WI38 (cell line): Measurements from ENCODE around the gene CNNM3.

ENCODE experiments used
- H3K4me3 ChIP-seq: 2 replicates; pipeline ENCODE4 v1.5.1; 2011; ENCODE audit warnings: low read depth, mild to moderate bottlenecking, control low read depth, low read length
- TF ChIP-seq, protein P1 (sequence below): IDR thresholded peaks from 2 replicates; pipeline ENCODE4 v1.5.1; 2012; ENCODE audit warnings: low read depth, mild to moderate bottlenecking, control low read depth, low read length

Gene CNNM3

DNA sequence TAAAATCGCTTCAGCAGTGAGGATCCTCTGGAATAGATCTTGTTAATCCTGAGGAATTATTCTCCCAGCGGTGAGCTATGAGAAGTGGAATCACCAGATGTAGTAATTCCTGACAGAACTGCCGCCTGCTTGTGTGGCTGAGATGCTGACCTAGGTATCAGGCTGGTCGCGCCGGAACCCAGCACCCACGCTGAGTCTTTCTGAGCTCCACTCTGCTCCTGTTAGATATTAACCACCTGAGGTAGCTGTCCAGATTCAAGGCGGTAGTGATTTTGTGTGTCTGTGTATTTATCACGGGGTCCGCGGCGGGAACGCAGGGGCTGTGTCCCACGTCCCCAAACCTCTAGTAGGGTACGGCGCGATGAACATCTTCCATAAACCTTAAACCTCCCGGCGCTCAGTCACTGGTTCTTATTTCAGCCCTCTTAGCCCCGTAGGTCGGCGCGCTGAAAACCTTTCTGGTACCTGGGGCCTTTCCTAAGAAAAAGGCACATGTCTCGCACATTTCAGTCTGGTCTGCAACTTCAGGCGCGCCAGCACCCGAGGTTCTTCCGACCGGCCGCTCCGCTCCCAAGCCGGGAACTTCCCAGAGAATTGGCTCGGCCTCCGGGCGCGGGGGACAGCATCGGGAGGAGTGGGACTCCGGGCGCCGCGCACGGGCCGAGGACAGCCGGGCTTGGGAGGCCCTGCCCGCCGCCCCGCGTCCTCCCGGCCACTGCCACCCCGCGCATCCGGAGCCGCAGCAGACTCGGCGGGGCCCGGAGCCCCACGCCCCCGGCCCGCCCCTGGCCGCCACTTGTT is 542 bp upstream of the CNNM3 start:
- H3K4me3 ChIP-seq, result peak overlapping the region; percentile 68
- TF ChIP-seq, protein P1, sequence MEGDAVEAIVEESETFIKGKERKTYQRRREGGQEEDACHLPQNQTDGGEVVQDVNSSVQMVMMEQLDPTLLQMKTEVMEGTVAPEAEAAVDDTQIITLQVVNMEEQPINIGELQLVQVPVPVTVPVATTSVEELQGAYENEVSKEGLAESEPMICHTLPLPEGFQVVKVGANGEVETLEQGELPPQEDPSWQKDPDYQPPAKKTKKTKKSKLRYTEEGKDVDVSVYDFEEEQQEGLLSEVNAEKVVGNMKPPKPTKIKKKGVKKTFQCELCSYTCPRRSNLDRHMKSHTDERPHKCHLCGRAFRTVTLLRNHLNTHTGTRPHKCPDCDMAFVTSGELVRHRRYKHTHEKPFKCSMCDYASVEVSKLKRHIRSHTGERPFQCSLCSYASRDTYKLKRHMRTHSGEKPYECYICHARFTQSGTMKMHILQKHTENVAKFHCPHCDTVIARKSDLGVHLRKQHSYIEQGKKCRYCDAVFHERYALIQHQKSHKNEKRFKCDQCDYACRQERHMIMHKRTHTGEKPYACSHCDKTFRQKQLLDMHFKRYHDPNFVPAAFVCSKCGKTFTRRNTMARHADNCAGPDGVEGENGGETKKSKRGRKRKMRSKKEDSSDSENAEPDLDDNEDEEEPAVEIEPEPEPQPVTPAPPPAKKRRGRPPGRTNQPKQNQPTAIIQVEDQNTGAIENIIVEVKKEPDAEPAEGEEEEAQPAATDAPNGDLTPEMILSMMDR, result no peak

DNA sequence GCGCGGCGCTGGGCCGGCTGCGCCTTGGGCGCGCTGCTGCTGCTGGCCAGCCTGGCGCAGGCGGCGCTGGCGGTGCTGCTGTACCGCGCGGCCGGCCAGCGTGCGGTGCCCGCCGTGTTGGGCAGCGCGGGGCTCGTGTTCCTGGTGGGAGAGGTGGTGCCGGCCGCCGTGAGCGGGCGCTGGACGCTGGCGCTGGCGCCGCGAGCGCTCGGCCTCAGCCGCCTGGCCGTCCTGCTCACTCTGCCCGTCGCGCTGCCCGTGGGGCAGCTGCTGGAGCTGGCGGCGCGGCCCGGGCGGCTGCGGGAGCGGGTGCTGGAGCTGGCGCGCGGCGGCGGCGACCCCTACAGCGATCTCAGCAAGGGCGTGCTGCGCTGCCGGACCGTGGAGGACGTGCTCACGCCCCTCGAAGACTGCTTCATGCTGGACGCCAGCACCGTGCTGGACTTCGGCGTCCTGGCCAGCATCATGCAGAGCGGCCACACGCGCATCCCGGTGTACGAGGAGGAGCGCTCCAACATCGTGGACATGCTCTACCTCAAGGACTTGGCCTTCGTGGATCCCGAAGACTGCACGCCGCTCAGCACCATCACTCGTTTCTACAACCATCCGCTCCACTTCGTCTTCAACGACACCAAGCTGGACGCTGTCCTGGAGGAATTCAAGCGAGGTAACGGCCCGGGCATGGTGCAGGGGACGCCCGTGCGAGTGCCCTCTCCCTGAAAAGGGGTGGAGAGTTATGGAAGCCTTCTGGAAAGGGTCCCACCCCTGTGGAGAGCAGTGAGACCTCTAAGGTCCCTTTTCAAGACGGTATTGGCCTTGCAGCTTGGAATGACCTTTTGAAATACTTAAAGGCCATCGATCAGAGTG is 1.0 kb downstream of the CNNM3 start:
- TF ChIP-seq, protein P1, result no peak
- H3K4me3 ChIP-seq, result peak overlapping the region; percentile 68

DNA sequence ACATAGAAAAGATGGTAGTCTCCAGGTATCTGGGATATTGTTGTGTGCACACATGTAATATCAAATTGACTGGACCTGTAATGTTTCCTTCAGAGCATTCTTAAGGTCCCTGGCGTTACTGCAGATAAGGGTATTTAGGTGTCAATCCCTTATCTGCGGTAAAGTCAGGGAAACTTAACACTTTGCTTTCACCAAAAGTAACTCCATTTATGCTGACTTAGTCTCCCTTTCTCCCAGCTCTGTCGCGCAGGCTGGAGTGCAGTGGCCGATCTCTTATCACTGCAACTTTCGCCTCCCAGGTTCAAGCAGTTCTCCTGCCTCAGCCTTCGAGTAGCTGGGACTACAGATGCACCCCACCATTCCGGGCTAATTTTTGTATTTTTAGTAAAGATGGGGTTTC is 1.8 kb downstream of the CNNM3 start:
- no peak overlapping the region for H3K4me3 ChIP-seq
- TF ChIP-seq, protein P1, result no peak

DNA sequence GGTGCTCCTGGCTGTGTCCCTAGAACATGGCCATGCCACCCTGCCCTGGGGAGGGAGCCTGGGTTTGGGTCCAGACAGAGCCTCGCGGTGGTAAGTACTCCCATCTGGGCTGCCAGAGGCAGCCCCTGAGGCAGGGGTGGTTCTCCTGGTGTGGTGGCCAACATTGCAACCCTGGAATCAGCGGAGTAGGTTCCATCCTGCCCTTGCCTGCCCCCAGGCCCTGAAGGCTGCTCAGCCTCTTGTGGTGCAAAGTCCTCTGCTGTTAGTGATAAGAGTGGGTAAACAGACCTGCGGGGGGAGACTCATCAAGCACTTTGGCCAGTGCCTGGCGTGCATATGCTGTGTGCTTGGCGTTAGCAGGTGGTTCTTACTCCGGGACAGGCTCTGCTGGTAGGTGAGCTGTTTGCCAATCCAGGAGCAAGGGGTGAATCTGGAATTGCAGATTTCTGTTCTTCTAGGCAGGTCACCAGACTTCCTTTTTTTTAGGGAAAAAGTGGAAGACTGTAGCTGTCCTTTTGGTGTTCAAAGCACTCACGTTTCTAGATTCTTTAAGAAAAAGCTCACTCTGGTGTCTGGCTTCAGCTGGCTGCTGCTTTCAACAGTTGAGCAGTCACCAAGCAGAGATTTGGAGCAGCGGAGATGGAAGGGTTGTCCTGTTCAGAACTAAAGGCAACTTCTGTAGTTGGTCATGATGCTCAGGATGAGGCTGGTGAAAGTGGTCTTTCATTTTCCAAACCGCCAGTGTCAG is 3.2 kb downstream of the CNNM3 start:
- no peak overlapping the region for H3K4me3 ChIP-seq
- TF ChIP-seq, protein P1, result no peak

DNA sequence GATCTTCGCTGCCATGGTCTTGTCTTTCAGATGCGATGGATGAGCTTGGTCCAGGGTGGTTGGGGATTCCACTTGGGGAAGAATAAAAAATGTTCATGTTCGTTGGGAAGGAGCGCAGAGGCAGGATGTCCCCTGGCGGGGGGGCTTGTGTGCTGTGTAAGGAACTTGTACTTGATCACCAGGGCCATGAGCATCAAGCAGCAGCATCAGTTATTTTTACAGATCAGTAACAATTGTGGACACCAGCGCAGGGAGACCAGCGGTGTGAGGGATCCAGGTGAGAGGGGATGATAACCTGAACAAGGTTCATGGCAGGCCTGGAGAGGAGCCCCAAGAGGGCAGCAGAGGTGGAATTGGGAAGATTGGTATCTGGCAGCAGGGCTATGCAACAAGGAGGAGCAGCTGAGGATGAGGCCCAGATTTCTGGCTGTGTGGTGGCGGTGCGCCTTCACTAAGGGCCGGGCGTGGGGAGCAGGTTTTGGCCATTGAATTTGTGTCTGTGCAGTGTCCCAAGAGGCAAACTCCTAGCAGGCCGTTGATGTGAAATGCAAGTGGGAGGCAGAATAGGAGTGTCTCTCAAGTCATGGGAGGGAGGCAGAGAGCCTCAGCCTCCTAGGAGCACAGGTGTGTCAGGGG is 3.9 kb downstream of the CNNM3 start:
- no peak overlapping the region for H3K4me3 ChIP-seq
- TF ChIP-seq, protein P1, result no peak

DNA sequence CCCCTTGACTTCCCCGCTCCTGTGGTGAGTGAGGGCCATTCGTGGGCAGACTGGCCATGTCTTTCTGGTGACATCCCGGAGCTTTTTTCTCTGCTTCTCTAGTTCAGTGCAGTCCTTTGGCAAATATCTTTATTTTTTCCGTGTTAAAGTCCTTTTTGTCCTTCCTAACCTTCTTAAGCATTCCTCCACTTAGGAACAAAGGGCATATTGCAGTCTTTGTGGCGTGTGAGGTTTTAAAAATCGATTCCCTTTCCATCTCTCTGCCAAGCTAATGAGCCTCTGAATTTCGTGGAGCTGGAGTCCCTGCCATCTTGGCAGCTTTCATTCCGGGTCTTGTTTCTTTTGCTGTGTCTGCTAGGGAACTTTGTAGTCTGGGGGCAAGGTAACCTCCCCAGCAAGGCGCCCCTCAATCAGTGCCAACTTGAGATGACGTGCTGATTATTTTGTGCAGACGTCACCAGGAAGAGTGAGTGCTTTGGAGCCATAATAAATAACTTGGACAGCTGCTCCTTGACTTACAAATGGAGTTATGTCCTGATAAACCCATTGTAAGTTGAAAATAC is 5.1 kb downstream of the CNNM3 start:
- no peak overlapping the region for H3K4me3 ChIP-seq
- TF ChIP-seq, protein P1, result no peak
